ENCODE measurements around the gene CDKN2D.
"Not testable (repeated sequence)": the region's sequence is repeated elsewhere in the genome, so short reads cannot be mapped to it uniquely, and the experiment has no call there.

Gene CDKN2D

GRCh38 chr19:10538204-10538983, 30.4 kb downstream of the CDKN2D start:
- H3K27ac ChIP-seq = no peak overlapping the region
- TF ChIP-seq POLR2AphosphoS5 (IDR thresholded peaks at IDR 0.05; ENCODE audit: borderline replicate concordance, low read depth, low read length) = no peak
- TF ChIP-seq EZH2 (IDR thresholded peaks at IDR 0.05) = no peak
- TF ChIP-seq FOXP2 (optimal IDR thresholded peaks at IDR 0.05; ENCODE audit: control extremely low read depth, extremely low read length, insufficient read depth) = no peak
- no peaks in the 10 kb centered on the region for H3K36me3 ChIP-seq (ENCODE audit: insufficient read depth, low read length)
- H3K4me3 ChIP-seq = no peak overlapping the region
- no peak overlapping the region for H3K9ac ChIP-seq (ENCODE audit: insufficient read length)
- no peak for DNase-seq (ENCODE audit: low read depth, low spot score)
- no peaks in the 10 kb centered on the region for H3K9me3 ChIP-seq (ENCODE audit: low read depth, low read length)

- no peaks in the 10 kb centered on the region for H3K36me3 ChIP-seq (ENCODE audit: insufficient read depth, low read length)
- DNase-seq (ENCODE audit: low read depth, low spot score) = no peak
- TF ChIP-seq POLR2AphosphoS5 (IDR thresholded peaks at IDR 0.05; ENCODE audit: borderline replicate concordance, low read depth, low read length) (no peak), FOXP2 (optimal IDR thresholded peaks at IDR 0.05; ENCODE audit: control extremely low read depth, extremely low read length, insufficient read depth) (no peak), EZH2 (IDR thresholded peaks at IDR 0.05) (no peak)
Measured at GRCh38 chr19:10537668-10538067, 31.1 kb downstream of the CDKN2D start.

GRCh38 chr19:10535613-10536012, 33.2 kb downstream of the CDKN2D start:
- Histone ChIP-seq H3K36me3 (ENCODE audit: insufficient read depth, low read length) (no peaks in the 10 kb centered on the region), H3K9ac (ENCODE audit: insufficient read length) (no peak overlapping the region), H3K9me3 (ENCODE audit: low read depth, low read length) (no peaks in the 10 kb centered on the region), H3K4me3 (no peak overlapping the region), H3K27ac (no peak overlapping the region)
- TF ChIP-seq EZH2 (IDR thresholded peaks at IDR 0.05) = no peak
- no peak for TF ChIP-seq FOXP2 (optimal IDR thresholded peaks at IDR 0.05; ENCODE audit: control extremely low read depth, extremely low read length, insufficient read depth)
- no peak for TF ChIP-seq POLR2AphosphoS5 (IDR thresholded peaks at IDR 0.05; ENCODE audit: borderline replicate concordance, low read depth, low read length)
- no peak for DNase-seq (ENCODE audit: low read depth, low spot score)

More at GRCh38 chr19:10537668-10538067, 31.1 kb downstream of the CDKN2D start:
- H3K4me3 ChIP-seq = no peak overlapping the region
- H3K27ac ChIP-seq = no peak overlapping the region
- H3K9me3 ChIP-seq (ENCODE audit: low read depth, low read length) = no peaks in the 10 kb centered on the region
- H3K9ac ChIP-seq (ENCODE audit: insufficient read length) = no peak overlapping the region

- no peaks in the 10 kb centered on the region for H3K9me3 ChIP-seq (ENCODE audit: low read depth, low read length)
- DNase-seq (ENCODE audit: low read depth, low spot score) = peak; percentile 63
- H3K4me3 ChIP-seq = no peak overlapping the region
- peak overlapping the region; percentile 71; the same call in 1 of the 2 replicates for H3K27ac ChIP-seq
- TF ChIP-seq FOXP2 (optimal IDR thresholded peaks at IDR 0.05; ENCODE audit: control extremely low read depth, extremely low read length, insufficient read depth) = no peak
- no peak for TF ChIP-seq EZH2 (IDR thresholded peaks at IDR 0.05)
- no peak for TF ChIP-seq POLR2AphosphoS5 (IDR thresholded peaks at IDR 0.05; ENCODE audit: borderline replicate concordance, low read depth, low read length)
- no peak overlapping the region for H3K9ac ChIP-seq (ENCODE audit: insufficient read length)
- H3K36me3 ChIP-seq (ENCODE audit: insufficient read depth, low read length) = no peaks in the 10 kb centered on the region
Measured at GRCh38 chr19:10533646-10534386, 35.0 kb downstream of the CDKN2D start.

GRCh38 chr19:10532457-10532856, 36.3 kb downstream of the CDKN2D start:
- H3K9ac ChIP-seq (ENCODE audit: insufficient read length) = no peak overlapping the region
- DNase-seq (ENCODE audit: low read depth, low spot score) = no peak
- H3K4me3 ChIP-seq = no peak overlapping the region
- no peaks in the 10 kb centered on the region for H3K36me3 ChIP-seq (ENCODE audit: insufficient read depth, low read length)
- no peak overlapping the region for H3K27ac ChIP-seq
- TF ChIP-seq FOXP2 (optimal IDR thresholded peaks at IDR 0.05; ENCODE audit: control extremely low read depth, extremely low read length, insufficient read depth) (no peak), POLR2AphosphoS5 (IDR thresholded peaks at IDR 0.05; ENCODE audit: borderline replicate concordance, low read depth, low read length) (no peak), EZH2 (IDR thresholded peaks at IDR 0.05) (no peak)
- no peaks in the 10 kb centered on the region for H3K9me3 ChIP-seq (ENCODE audit: low read depth, low read length)

- H3K9ac ChIP-seq (ENCODE audit: insufficient read length) = not testable (repeated sequence)
Measured at GRCh38 chr19:10526887-10527286, 41.9 kb downstream of the CDKN2D start.

GRCh38 chr19:10525636-10526035, 43.1 kb downstream of the CDKN2D start:
- H3K9me3 ChIP-seq (ENCODE audit: low read depth, low read length) = no peaks in the 10 kb centered on the region
- no peak overlapping the region for H3K4me3 ChIP-seq
- DNase-seq (ENCODE audit: low read depth, low spot score) = no peak
- TF ChIP-seq FOXP2 (optimal IDR thresholded peaks at IDR 0.05; ENCODE audit: control extremely low read depth, extremely low read length, insufficient read depth) (no peak), EZH2 (IDR thresholded peaks at IDR 0.05) (no peak), POLR2AphosphoS5 (IDR thresholded peaks at IDR 0.05; ENCODE audit: borderline replicate concordance, low read depth, low read length) (no peak)
- H3K36me3 ChIP-seq (ENCODE audit: insufficient read depth, low read length) = no peaks in the 10 kb centered on the region
- H3K9ac ChIP-seq (ENCODE audit: insufficient read length) = no peak overlapping the region
- no peak overlapping the region for H3K27ac ChIP-seq

More at GRCh38 chr19:10526887-10527286, 41.9 kb downstream of the CDKN2D start:
- H3K9me3 ChIP-seq (ENCODE audit: low read depth, low read length); H3K4me3 ChIP-seq; DNase-seq (ENCODE audit: low read depth, low spot score); H3K36me3 ChIP-seq (ENCODE audit: insufficient read depth, low read length); H3K27ac ChIP-seq: not testable (repeated sequence)

GRCh38 chr19:10523135-10523636, 45.6 kb downstream of the CDKN2D start:
- Histone ChIP-seq H3K36me3 (ENCODE audit: insufficient read depth, low read length) (no peaks in the 10 kb centered on the region), H3K9ac (ENCODE audit: insufficient read length) (no peak overlapping the region), H3K27ac (no peak overlapping the region), H3K4me3 (no peak overlapping the region), H3K9me3 (ENCODE audit: low read depth, low read length) (no peaks in the 10 kb centered on the region)
- no peak for DNase-seq (ENCODE audit: low read depth, low spot score)
- TF ChIP-seq POLR2AphosphoS5 (IDR thresholded peaks at IDR 0.05; ENCODE audit: borderline replicate concordance, low read depth, low read length) = no peak
